SH-SY5Y (cell line): ENCODE results near the gene KCNJ1.

ENCODE experiments used
- GATA2 ChIP-seq: IDR thresholded peaks from 2 replicates; pipeline ENCODE4 v1.6.1; 2011; ENCODE audit warnings: mild to moderate bottlenecking, low read depth, low read length
- GATA3 ChIP-seq: IDR thresholded peaks from 2 replicates; pipeline ENCODE4 v1.6.1; 2011; ENCODE audit warnings: low read depth, mild to moderate bottlenecking, low read length, moderate library complexity

- TF ChIP-seq GATA3 (no peak), GATA2 (no peak)
Measured at GRCh38 chr11:128843198-128843785, 23.8 kb downstream of the KCNJ1 start.
